HG03378 (cell line): ENCODE results near the gene DPY19L3.
"Not testable (repeated sequence)": the region's sequence is repeated elsewhere in the genome, so short reads cannot be mapped to it uniquely, and the experiment has no call there.

Experiments used
- ATAC-seq: cut with Tn5 transposase; IDR thresholded peaks from one replicate; pipeline ENCODE4 v1.9.1; 2021; ENCODE audit warnings: mild to moderate bottlenecking, moderate library complexity; ENCODE audit not compliant: unreplicated experiment

DPY19L3 gene

DNA sequence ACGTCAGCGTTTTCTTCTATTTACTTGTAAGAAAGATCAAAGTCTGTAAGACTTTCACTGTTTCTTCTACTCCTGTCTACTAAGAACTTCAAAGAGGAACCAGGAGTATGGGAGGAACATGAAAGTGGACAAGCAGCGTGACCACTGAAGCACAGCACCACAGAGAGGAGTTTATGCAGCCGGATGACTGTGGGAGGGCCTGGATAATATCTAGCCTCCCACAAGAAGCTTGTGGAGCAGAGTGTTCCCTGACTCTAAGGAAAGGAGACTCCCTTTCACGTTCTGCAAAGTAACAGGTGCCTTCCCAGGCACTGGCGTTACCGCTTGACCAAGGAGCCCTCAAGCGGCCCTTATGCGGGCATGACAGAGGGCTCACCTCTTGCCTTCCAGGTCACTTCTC is 91.8 kb downstream of the DPY19L3 start:
- no peak for ATAC-seq

DNA sequence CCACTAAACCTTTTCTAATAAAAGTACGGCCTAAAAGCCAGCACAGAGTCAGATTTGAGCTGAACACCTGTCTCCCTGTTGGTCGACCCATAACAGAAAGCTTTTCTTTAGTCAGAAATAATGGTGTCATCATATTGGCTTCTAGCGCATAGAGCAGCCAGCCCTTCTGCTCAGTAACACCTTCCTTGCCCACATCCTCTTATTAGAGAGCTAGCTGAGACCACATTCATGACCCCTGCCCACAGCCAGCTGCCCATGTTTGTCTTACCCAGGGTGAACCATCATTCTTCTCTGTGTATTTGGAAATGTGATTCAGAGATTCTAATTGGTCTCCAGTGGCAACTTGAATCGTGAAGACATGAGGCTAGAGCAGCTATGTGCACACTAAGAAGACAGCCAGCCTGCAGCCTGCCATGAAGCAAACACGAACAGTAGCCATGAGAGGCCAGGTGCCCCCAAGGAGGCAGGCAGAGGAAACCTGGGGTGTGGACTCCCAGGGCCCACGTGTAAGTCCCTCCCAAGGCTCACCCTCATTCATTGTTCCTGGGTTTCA is 93.2 kb downstream of the DPY19L3 start:
- no peak for ATAC-seq

DNA sequence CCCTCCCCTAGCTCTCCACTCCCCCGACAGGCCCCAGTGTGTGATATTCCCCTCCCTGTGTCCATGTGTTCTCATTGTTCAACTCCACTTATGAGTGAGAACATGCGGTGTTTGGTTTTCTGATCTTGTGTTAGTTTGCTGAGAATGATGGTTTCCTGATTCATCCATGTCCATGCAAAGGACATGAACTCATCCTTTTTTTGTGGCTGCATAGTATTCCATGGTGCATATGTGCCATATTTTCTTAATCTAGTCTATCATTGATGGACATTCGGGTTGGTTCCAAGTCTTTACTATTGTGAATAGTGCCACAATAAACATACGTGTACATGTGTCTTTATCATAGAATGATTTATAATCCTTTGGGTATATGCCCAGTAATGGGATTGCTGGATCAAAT is 106.9 kb downstream of the DPY19L3 start:
- not testable (repeated sequence) for ATAC-seq

DNA sequence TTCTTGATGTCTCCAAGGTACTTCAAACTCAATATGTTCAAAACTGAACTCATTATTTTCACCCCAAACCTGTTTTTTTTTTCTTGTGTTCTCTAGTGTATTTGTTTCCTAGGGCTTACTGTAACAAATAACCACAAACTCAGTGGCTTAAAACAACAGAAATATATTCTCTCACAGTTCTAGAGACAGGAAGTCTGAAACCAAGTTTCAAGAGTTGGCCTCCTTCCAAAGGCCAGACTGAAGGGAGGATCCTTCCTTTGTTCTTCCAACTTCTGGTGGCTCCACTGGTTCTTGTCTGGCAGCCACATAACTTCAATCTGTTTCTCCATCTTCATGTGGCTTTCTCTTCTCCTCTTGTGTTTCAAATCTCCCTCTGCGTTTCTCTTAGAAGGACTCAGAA is 113.5 kb downstream of the DPY19L3 start:
- ATAC-seq = no peak

DNA sequence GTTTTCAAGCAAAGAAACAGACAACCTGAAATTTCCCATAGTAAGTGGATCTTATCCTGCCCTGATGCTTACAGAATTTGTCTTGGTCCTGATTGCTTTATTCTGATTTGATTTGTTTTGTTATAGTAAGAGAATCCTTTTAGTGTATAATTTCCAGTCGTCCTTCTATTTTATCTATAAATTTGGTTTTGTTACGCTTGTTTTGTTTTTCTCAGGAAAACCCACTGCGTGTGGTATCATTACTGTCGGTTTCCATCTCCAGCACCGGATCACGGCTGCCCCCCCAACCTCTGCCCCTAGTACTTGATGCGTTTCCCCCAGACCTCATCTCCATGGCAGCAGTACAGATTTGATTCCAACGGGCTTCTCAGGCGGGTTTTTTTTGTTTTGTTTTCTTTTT is 117.4 kb downstream of the DPY19L3 start:
- ATAC-seq = no peak

DNA sequence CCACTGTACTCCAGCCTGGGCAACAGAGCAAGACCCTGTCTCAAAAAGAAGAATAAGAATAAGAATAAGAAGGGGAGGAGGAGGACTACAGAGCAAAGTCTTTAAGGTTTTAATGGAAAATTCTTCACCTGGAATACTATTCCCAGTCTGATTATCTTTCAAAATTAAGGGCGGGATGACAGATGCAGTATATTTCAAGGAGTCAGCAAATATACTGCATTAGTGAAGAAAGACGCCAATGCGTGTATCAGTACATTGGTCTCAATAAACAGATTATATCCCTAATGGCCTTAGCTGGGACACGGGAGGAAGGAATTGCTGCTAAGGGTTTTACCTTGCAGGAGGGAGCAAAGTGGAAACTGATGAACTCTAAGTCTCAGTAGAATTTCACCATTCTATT is 121.3 kb downstream of the DPY19L3 start:
- no peak for ATAC-seq

DNA sequence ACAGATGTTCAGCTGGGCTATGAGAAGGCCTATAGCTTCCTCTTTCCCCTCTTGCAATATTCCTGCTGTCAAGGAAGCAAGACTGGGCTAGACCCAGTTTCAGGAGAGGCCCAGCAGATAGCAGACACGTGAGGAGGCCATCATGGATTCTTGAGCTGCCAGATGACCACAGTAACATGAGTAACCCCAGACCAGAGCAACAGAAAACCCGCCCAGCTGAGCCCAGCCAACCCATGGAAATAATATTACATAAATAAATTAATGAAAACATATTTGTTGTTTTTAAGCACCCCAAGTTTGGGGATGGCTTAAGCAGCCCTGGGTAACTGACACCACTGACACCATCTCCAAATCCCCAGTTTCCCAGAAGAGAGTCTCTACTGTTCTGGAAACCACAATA is 125.2 kb downstream of the DPY19L3 start:
- ATAC-seq = no peak

DNA sequence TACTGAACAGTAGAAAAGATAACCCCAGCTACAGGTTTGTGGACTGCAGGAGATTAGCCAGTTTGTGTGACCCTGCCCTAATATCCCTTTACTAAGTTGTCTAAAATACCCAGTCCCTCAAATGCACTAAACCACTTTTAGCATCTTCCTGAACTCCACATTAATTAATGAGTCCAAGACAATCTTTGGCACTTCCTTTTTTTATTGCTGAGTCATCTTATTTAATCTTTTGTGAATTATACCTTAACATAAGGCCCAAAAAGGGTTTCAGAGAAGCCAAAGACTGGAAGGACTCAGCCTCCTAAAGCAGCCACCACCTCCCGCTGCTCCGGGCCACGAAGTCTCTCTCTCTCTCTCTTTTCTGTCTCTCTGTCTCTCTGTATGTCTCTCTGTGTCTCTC is 126.7 kb downstream of the DPY19L3 start:
- ATAC-seq = no peak
